HFFc6 (cell line): Measurements from ENCODE around the gene CENPU. TPM values are rescaled to one million over a fixed set of nuclear protein-coding genes. Genes with fewer than 3 reads are reported as not detected.

Experiments
- DNase-seq: peaks from one replicate; pipeline ENCODE4 v3.0.0-alpha.2; 2018
- H3K27ac Mint-ChIP-seq: 2 replicates; pipeline ENCODE4 v1.8.0; 2020; ENCODE audit warnings: mild to moderate bottlenecking, mixed read lengths
- H3K27me3 Mint-ChIP-seq: 2 replicates; pipeline ENCODE4 v1.8.0; 2021; ENCODE audit warnings: mild to moderate bottlenecking, moderate library complexity, mixed read lengths; ENCODE audit not compliant: insufficient read depth
- H3K36me3 Mint-ChIP-seq: 2 replicates; pipeline ENCODE4 v1.8.0; 2021; ENCODE audit warnings: low read depth, mixed read lengths
- H3K4me1 Mint-ChIP-seq: 2 replicates; pipeline ENCODE4 v1.8.0; 2020; ENCODE audit warnings: low read depth, mixed read lengths
- H3K4me3 Mint-ChIP-seq: 2 replicates; pipeline ENCODE4 v1.8.0; 2020; ENCODE audit warnings: mild to moderate bottlenecking, moderate library complexity, mixed read lengths
- H3K9me3 Mint-ChIP-seq: 2 replicates; pipeline ENCODE4 v1.8.0; 2020; ENCODE audit warnings: mild to moderate bottlenecking, mixed read lengths
- CTCF ChIP-seq: fragments of 200-600 bp; sonication (generic); IDR thresholded peaks from 2 replicates; pipeline ENCODE4 v1.5.0; 2021; ENCODE audit warnings: antibody characterized with exemption, mild to moderate bottlenecking
- total RNA-seq, 6 experiments: library from RNA; stranded (reverse); fragmentation: NEBNext Ultra II Directional; extraction: Animal tissue kit (Norgen Biotek cat#: 25700); gene quantifications; 2 replicates in 1 of 6; 3 replicates in 5 of 6; pipeline ENCODE4 v1.2.3, GENCODE V29; 2021

CENPU gene
- total RNA-seq, 6 experiments from 2014 or later = 8.8 to 19.1 (median 17.0) TPM

- peak overlapping the region; percentile 86 for H3K27ac Mint-ChIP-seq
- no peaks in the 10 kb centered on the region for H3K9me3 Mint-ChIP-seq
- DNase-seq = no peak
- H3K27me3 Mint-ChIP-seq = no peaks in the 10 kb centered on the region
- H3K4me1 Mint-ChIP-seq = peaks cover 36% of the 10 kb centered on the region
- H3K36me3 Mint-ChIP-seq = peaks cover 11% of the 10 kb centered on the region
- peak overlapping the region; percentile 40 for H3K4me3 Mint-ChIP-seq
- no peak for TF ChIP-seq CTCF
Observed at GRCh38 chr4:184688005-184688404, 45.9 kb downstream of the CENPU start.

GRCh38 chr4:184684491-184685189 is 49.3 kb downstream of the CENPU start:
- Mint-ChIP-seq H3K27ac (no peak overlapping the region), H3K9me3 (no peaks in the 10 kb centered on the region), H3K4me3 (no peak overlapping the region), H3K36me3 (peaks cover 11% of the 10 kb centered on the region), H3K4me1 (peaks cover 32% of the 10 kb centered on the region), H3K27me3 (no peaks in the 10 kb centered on the region)
- TF ChIP-seq CTCF = no peak
- no peak for DNase-seq

- no peaks in the 10 kb centered on the region for H3K27me3 Mint-ChIP-seq
- peaks cover 7% of the 10 kb centered on the region for H3K4me1 Mint-ChIP-seq
- no peak for TF ChIP-seq CTCF
- H3K4me3 Mint-ChIP-seq = no peak overlapping the region
- DNase-seq = no peak
- H3K9me3 Mint-ChIP-seq = no peaks in the 10 kb centered on the region
- H3K27ac Mint-ChIP-seq = no peak overlapping the region
- H3K36me3 Mint-ChIP-seq = peaks cover 11% of the 10 kb centered on the region
Observed at GRCh38 chr4:184681916-184682315, 52.0 kb downstream of the CENPU start.

GRCh38 chr4:184680698-184681097 is 53.2 kb downstream of the CENPU start:
- no peak for DNase-seq
- no peak overlapping the region for H3K27ac Mint-ChIP-seq

GRCh38 chr4:184675821-184676492 is 57.9 kb downstream of the CENPU start:
- no peak overlapping the region for H3K27ac Mint-ChIP-seq
- H3K4me1 Mint-ChIP-seq = no peaks in the 10 kb centered on the region
- no peaks in the 10 kb centered on the region for H3K9me3 Mint-ChIP-seq
- no peak overlapping the region for H3K4me3 Mint-ChIP-seq
- H3K27me3 Mint-ChIP-seq = no peaks in the 10 kb centered on the region; the same call in 1 of the 2 replicates
- peaks cover 13% of the 10 kb centered on the region for H3K36me3 Mint-ChIP-seq
- TF ChIP-seq CTCF = no peak
- no peak for DNase-seq

More at GRCh38 chr4:184680698-184681097, 53.2 kb downstream of the CENPU start:
- Mint-ChIP-seq H3K27me3 (no peaks in the 10 kb centered on the region), H3K36me3 (peaks cover 4% of the 10 kb centered on the region), H3K9me3 (no peaks in the 10 kb centered on the region), H3K4me1 (peaks cover 7% of the 10 kb centered on the region), H3K4me3 (no peak overlapping the region)
- no peak for TF ChIP-seq CTCF
